GM12872 (cell line): ENCODE data around the gene MYH11.

Experiments
- TF ChIP-seq, protein P1 (sequence below): IDR thresholded peaks from 3 replicates; pipeline ENCODE4 v1.5.1; 2011; ENCODE audit warnings: low read depth, mild to moderate bottlenecking, low read length, moderate library complexity; ENCODE audit not compliant: insufficient read depth

Gene MYH11

GRCh38 chr16:15760129-15760528 lies 96.7 kb downstream of the MYH11 start:
- TF ChIP-seq, protein P1, sequence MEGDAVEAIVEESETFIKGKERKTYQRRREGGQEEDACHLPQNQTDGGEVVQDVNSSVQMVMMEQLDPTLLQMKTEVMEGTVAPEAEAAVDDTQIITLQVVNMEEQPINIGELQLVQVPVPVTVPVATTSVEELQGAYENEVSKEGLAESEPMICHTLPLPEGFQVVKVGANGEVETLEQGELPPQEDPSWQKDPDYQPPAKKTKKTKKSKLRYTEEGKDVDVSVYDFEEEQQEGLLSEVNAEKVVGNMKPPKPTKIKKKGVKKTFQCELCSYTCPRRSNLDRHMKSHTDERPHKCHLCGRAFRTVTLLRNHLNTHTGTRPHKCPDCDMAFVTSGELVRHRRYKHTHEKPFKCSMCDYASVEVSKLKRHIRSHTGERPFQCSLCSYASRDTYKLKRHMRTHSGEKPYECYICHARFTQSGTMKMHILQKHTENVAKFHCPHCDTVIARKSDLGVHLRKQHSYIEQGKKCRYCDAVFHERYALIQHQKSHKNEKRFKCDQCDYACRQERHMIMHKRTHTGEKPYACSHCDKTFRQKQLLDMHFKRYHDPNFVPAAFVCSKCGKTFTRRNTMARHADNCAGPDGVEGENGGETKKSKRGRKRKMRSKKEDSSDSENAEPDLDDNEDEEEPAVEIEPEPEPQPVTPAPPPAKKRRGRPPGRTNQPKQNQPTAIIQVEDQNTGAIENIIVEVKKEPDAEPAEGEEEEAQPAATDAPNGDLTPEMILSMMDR, result no peak

DNA sequence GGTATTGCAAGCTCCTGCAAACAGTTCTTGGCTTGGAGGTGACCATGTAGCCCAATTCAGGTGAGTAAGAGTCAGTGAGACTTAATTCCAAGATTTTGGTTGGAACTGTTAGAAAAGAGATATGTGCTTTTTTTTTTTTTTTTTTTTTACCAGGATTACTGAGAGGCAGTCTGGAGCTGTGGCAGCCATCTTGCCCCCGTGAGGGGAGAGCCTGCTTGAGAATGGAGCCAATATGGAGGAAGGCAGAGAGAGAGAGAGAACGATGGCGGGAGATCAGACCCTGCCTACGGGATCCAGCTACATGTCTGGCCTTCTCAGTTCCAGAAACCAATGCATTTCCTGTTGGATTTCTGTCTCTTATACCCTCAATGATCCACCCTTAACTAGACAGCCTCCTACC lies 97.8 kb downstream of the MYH11 start:
- TF ChIP-seq, protein P1, result no peak

DNA sequence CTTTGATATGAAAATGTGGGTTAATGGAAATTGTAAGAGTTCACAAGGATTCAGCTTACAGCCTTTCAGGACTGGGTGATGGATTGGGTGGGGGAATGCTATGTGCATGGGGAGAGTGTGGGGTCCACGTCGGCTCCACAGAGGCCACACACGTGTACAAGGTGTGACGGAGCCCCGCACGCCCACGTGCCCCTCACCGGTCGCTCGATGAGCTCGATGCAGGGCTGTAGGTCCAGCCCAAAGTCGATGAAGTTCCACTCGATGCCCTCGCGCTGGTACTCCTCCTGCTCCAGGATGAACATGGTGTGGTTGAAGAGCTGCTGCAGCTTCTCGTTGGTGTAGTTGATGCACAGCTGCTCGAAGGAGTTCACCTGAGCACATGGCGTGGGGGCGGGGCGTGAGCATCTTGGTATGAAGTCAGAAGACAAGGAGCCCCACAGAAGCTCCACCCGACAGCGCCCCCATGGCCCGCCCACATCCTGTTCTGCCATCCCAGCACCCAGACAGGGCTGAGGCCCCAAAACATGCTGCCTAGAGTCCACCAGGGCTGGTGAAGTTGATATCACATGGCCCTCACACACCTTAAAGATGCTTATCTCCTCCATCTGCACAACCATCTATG lies 99.1 kb downstream of the MYH11 start:
- TF ChIP-seq, protein P1, result no peak

GRCh38 chr16:15757077-15757386 lies 99.8 kb downstream of the MYH11 start:
- TF ChIP-seq, protein P1, result no peak

DNA sequence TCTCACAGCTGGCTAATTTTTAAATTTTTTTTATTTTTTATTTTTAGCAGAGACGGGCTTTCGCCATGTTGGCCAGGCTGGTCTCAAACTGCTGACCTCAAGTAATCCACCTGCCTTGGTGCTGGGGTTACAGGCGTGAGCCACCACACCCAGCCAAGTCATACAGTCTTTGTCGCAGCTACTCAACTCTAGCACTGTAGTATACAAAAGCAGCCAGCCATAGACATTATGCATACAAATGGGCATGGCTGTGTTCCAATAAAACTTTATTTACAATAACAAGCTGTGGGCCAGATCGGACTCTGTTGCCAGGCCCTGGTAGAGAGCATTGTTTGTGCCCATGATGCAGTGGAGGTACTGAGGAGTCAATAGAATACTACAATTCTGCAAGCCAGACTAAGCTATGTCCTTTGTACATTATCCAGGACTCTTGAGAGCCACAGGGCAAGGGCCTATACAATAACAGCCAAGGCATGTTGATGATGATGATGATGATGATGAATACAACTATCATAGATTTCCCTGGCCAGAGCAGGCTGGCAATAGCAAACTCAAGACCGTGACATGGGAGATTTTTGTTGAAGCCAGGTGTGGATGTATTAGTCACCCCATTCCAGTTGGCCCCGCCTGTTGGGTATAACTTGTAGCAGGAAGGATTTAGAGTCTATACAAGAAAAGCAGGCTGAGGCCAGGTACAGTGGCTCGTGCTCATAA lies 101.8 kb downstream of the MYH11 start:
- TF ChIP-seq, protein P1, result no peak

DNA sequence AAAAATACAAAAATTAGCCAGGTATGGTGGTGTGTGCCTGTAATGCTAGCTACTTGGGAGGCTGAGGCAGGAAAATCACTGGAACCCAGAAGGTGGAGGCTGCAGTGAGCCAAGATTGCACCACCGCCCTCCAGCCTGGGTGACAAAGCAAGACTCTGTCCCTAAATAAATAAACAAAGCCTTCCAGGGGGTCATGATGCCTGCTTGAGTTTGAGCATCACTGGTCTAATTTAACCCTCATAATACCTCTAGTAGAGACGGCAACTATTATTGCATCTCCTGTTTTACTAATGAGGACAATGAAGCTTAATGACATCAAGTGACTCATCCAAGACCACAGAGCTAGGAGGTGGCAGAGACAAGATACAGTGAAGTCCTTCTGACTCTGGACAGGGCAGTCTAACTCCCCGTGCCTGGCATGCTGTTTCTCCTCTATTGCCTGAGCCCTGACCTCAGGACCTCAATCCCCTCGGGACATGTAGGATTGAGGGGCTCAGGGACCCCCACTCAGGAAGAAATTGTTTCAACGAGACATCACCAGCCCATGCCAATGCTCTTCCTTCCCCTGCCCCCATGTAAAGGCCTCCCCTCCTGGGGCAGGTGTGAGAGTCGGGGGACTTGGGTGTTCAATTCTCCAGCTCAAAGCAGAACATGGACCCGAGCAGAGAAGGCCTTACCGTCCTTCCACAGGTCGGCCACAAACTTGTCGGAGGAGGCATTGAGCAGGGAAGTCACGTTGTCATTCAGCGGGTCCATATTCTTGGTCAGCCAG lies 103.9 kb downstream of the MYH11 start:
- TF ChIP-seq, protein P1, result no peak

DNA sequence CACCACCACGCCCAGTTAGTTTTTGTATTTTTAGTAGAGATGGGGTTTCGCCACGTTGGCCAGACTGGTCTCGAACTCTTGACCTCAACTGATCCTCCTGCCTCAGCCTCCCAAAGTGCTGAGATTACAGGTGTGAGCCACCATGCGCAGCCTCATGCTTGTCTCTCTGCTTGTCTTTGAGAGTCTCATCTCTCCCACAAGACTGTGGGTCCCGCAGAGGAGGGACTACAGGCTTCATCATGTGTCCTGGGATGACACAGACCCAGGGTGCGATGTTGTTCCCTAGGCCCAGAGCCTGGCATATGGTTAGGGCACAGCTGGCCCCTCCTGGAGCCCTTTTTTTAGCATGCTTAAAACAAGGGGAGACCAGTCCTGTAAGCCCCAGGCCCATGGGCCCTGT lies 104.9 kb downstream of the MYH11 start:
- TF ChIP-seq, protein P1, result no peak
